GM12875 (cell line): ENCODE results near the gene RIC1.

ENCODE experiments used
- H3K4me3 ChIP-seq: one replicate; pipeline ENCODE4 v1.5.1; 2011; ENCODE audit warnings: low read depth, low read length, control low read depth
- TF ChIP-seq, protein P1 (sequence below): IDR thresholded peaks from 2 replicates; pipeline ENCODE4 v1.5.1; 2011; ENCODE audit warnings: low read depth, mild to moderate bottlenecking, control low read depth, inconsistent platforms, low read length, moderate library complexity, borderline replicate concordance; ENCODE audit not compliant: insufficient read depth

The RIC1 gene

GRCh38 chr9:5695860-5696259 is 67.0 kb downstream of the RIC1 start:
- no peak overlapping the region for H3K4me3 ChIP-seq
- TF ChIP-seq, protein P1, sequence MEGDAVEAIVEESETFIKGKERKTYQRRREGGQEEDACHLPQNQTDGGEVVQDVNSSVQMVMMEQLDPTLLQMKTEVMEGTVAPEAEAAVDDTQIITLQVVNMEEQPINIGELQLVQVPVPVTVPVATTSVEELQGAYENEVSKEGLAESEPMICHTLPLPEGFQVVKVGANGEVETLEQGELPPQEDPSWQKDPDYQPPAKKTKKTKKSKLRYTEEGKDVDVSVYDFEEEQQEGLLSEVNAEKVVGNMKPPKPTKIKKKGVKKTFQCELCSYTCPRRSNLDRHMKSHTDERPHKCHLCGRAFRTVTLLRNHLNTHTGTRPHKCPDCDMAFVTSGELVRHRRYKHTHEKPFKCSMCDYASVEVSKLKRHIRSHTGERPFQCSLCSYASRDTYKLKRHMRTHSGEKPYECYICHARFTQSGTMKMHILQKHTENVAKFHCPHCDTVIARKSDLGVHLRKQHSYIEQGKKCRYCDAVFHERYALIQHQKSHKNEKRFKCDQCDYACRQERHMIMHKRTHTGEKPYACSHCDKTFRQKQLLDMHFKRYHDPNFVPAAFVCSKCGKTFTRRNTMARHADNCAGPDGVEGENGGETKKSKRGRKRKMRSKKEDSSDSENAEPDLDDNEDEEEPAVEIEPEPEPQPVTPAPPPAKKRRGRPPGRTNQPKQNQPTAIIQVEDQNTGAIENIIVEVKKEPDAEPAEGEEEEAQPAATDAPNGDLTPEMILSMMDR, result no peak

DNA sequence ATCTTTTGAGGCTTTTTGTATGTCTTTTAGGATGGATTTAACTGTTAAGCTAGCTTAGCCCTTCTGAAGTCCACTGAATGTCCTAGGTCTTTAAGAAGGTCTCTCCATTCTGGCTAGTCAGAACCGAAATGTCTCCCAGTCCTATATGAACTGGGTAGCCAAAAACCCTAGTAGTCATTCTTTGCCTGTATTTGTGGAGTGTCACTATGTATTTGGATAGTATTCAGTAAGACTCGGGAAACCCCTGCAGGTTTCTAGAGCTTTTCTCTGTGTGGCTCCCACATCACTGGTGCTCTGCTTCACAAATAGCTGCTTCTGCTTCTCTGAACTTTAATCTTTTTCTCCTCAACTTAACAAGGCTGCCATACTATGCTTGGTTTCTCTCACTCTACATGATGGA is 68.0 kb downstream of the RIC1 start:
- TF ChIP-seq, protein P1, result no peak
- no peak overlapping the region for H3K4me3 ChIP-seq

DNA sequence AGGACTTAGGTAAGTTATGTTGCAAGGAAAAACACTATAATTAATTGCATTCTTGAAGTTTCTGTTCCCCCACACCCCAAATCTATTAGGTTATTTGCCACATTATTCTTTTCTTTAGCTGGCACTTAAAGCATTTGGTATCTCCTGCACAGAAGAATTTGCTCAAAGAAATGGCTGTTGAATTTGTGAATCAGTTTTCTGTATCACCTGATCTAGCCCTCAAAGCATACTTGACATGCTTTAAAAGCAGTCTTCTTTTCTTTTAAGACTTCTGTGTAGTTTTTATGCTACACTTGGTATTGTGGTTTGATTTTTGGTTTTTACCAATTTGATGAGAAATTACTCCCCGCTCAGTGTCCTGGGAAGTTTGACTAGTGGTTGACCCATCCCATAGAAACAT is 69.1 kb downstream of the RIC1 start:
- no peak overlapping the region for H3K4me3 ChIP-seq
- TF ChIP-seq, protein P1, result no peak

- no peak overlapping the region for H3K4me3 ChIP-seq
- TF ChIP-seq, protein P1, result no peak
These were observed 70.1 kb downstream of the RIC1 start for GRCh38 chr9:5698810-5699556.

GRCh38 chr9:5708414-5708813 is 79.5 kb downstream of the RIC1 start:
- TF ChIP-seq, protein P1, result no peak
- H3K4me3 ChIP-seq, result no peak overlapping the region

- TF ChIP-seq, protein P1, result no peak
- no peak overlapping the region for H3K4me3 ChIP-seq
These were observed 83.9 kb downstream of the RIC1 start for GRCh38 chr9:5712651-5713390.
